Glutamatergic neuron (in vitro differentiated cells): ENCODE data around the gene CHRNG. TPM values are rescaled to one million over a fixed set of nuclear protein-coding genes. Genes with fewer than 3 reads are reported as not detected.

Source experiments
- DNase-seq: peaks from one replicate; pipeline ENCODE4 v3.0.0; 2022
- H3K27ac Mint-ChIP-seq: one replicate; pipeline ENCODE4 v1.8.0; 2020; ENCODE audit warnings: mild to moderate bottlenecking, mixed read lengths, inconsistent platforms; ENCODE audit not compliant: unreplicated experiment
- H3K27me3 Mint-ChIP-seq: one replicate; pipeline ENCODE4 v1.8.0; 2020; ENCODE audit warnings: mild to moderate bottlenecking, moderate library complexity, mixed read lengths, inconsistent platforms; ENCODE audit not compliant: unreplicated experiment
- H3K36me3 Mint-ChIP-seq: one replicate; pipeline ENCODE4 v1.8.0; 2020; ENCODE audit warnings: mild to moderate bottlenecking, mixed read lengths, inconsistent platforms; ENCODE audit not compliant: unreplicated experiment
- H3K4me1 Mint-ChIP-seq: one replicate; pipeline ENCODE4 v1.8.0; 2020; ENCODE audit warnings: mild to moderate bottlenecking, low read depth, mixed read lengths, inconsistent platforms; ENCODE audit not compliant: unreplicated experiment
- H3K4me3 Mint-ChIP-seq: one replicate; pipeline ENCODE4 v1.8.0; 2020; ENCODE audit warnings: mild to moderate bottlenecking, mixed read lengths, inconsistent platforms; ENCODE audit not compliant: unreplicated experiment
- H3K9me3 Mint-ChIP-seq: one replicate; pipeline ENCODE4 v1.8.0; 2020; ENCODE audit warnings: mild to moderate bottlenecking, moderate library complexity, mixed read lengths, inconsistent platforms; ENCODE audit not compliant: unreplicated experiment
- CTCF ChIP-seq: fragments of 200-600 bp; sonication (generic); IDR thresholded peaks from one replicate; pipeline ENCODE4 v1.5.0; 2021; ENCODE audit not compliant: partially characterized antibody, unreplicated experiment
- total RNA-seq: library from RNA; stranded (reverse); fragmentation: NEBNext Ultra II Directional; extraction: Animal tissue kit (Norgen Biotek cat#: 25700); gene quantifications from one replicate; pipeline ENCODE4 v1.2.1, GENCODE V29; 2021; ENCODE audit not compliant: unreplicated experiment

The CHRNG gene
- total RNA-seq, 1 donor from 2014 or later, result 3.5 TPM

GRCh38 chr2:232584238-232584637 is 44.7 kb downstream of the CHRNG start:
- H3K4me1 Mint-ChIP-seq, result no peaks in the 10 kb centered on the region
- no peak overlapping the region for H3K4me3 Mint-ChIP-seq
- H3K36me3 Mint-ChIP-seq, result peaks cover 5% of the 10 kb centered on the region
- peaks cover 3% of the 10 kb centered on the region for H3K9me3 Mint-ChIP-seq
- H3K27me3 Mint-ChIP-seq, result peaks cover 2% of the 10 kb centered on the region
- no peak for TF ChIP-seq CTCF
- DNase-seq, result no peak
- H3K27ac Mint-ChIP-seq, result no peak overlapping the region

- H3K4me3 Mint-ChIP-seq, result no peak overlapping the region
- TF ChIP-seq CTCF, result no peak
- DNase-seq, result no peak
- peaks cover 9% of the 10 kb centered on the region for H3K36me3 Mint-ChIP-seq
- H3K27me3 Mint-ChIP-seq, result peaks cover 2% of the 10 kb centered on the region
- no peak overlapping the region for H3K27ac Mint-ChIP-seq
- H3K4me1 Mint-ChIP-seq, result no peaks in the 10 kb centered on the region
- peaks cover 3% of the 10 kb centered on the region for H3K9me3 Mint-ChIP-seq
Observed at GRCh38 chr2:232586943-232587505, 47.5 kb downstream of the CHRNG start.

GRCh38 chr2:232587512-232587911 is 48.0 kb downstream of the CHRNG start:
- no peak overlapping the region for H3K27ac Mint-ChIP-seq
- no peak for TF ChIP-seq CTCF
- H3K4me1 Mint-ChIP-seq, result no peaks in the 10 kb centered on the region
- no peak for DNase-seq
- H3K27me3 Mint-ChIP-seq, result peaks cover 2% of the 10 kb centered on the region
- H3K36me3 Mint-ChIP-seq, result peaks cover 9% of the 10 kb centered on the region
- H3K4me3 Mint-ChIP-seq, result no peak overlapping the region
- peaks cover 3% of the 10 kb centered on the region for H3K9me3 Mint-ChIP-seq

GRCh38 chr2:232588031-232588430 is 48.5 kb downstream of the CHRNG start:
- DNase-seq, result no peak
- peaks cover 9% of the 10 kb centered on the region for H3K36me3 Mint-ChIP-seq
- no peak for TF ChIP-seq CTCF
- no peak overlapping the region for H3K4me3 Mint-ChIP-seq
- H3K4me1 Mint-ChIP-seq, result no peaks in the 10 kb centered on the region
- H3K9me3 Mint-ChIP-seq, result peaks cover 3% of the 10 kb centered on the region
- H3K27ac Mint-ChIP-seq, result no peak overlapping the region
- H3K27me3 Mint-ChIP-seq, result peaks cover 2% of the 10 kb centered on the region

GRCh38 chr2:232588680-232589585 is 49.4 kb downstream of the CHRNG start:
- Mint-ChIP-seq H3K4me3 (no peak overlapping the region), H3K4me1 (no peaks in the 10 kb centered on the region), H3K36me3 (peaks cover 9% of the 10 kb centered on the region), H3K27ac (no peak overlapping the region), H3K27me3 (peaks cover 2% of the 10 kb centered on the region), H3K9me3 (peaks cover 3% of the 10 kb centered on the region)
- DNase-seq, result no peak
- TF ChIP-seq CTCF, result no peak
